Measurements from ENCODE around the gene MLLT10.
A peak's percentile ranks its signal among the peaks of the same experiment; 100 is the strongest.

MLLT10 gene

DNA sequence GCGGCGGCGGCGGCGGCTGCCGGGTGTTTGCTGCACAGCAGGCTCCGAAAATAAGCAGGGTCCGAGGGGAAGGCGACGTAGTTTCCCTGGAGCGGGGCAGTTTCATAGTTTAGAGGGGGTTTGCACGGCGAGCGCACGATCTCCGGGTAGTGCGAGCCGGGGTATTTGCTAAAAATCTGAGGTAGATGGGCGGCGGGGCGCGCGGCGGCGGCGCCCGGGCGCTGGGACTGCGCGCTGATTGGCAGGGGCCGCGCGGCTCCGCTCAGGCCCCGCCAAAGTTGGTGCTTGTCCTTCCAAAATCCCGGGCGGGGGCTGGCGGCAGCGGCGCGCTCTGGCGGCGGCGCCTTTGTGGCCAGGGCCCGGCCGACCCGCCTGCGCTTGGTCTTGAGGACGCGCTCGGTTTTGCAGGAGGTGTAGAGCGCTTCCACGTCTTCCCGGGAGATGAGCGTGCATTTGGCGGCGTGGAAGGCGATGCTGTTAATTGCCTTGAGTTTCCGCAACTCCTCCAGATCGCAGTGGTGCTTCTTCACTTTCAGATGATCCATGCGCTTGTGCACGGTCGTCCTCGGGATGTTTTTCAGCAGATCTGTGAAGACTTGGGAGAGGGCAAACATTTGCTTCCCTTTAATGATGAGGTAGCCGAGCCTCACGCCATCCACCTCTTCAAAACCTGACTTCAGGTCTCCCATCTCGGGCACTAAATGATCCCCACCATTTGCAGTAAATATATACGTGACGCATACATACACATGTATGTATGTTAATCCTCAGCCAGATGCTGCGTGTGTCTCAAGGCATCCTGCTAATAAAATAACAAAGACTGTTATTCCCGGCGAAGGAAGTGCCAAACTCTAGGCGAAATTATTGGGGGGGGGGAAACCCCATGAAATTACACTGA is 16.6 kb upstream of the MLLT10 start:
- peak; percentile 34 to 55 for DNase-seq

DNA sequence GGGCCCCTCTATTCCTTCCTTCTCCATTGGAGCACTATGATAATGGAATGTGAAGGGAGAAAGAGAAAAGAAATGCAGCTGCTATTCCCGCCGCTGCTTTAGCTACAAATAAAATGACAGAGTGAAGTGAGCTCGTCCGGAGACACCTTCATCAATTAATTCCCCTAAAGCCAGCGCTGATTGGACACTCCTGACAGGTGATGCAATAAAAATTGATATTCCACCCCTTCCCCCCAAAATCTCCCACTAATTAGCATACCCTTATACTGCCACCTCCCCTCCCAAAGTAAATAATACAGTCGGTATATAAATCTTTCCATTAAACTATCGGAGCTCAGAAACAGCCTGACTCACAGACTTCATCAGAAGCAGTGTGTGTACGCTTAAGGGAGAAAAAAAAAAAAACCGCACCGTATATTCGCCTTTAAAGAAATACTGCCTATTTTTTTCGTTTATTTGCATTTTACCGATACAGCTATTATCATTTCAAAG is 15.8 kb upstream of the MLLT10 start:
- DNase-seq: peak; percentile 67 to 86

DNA sequence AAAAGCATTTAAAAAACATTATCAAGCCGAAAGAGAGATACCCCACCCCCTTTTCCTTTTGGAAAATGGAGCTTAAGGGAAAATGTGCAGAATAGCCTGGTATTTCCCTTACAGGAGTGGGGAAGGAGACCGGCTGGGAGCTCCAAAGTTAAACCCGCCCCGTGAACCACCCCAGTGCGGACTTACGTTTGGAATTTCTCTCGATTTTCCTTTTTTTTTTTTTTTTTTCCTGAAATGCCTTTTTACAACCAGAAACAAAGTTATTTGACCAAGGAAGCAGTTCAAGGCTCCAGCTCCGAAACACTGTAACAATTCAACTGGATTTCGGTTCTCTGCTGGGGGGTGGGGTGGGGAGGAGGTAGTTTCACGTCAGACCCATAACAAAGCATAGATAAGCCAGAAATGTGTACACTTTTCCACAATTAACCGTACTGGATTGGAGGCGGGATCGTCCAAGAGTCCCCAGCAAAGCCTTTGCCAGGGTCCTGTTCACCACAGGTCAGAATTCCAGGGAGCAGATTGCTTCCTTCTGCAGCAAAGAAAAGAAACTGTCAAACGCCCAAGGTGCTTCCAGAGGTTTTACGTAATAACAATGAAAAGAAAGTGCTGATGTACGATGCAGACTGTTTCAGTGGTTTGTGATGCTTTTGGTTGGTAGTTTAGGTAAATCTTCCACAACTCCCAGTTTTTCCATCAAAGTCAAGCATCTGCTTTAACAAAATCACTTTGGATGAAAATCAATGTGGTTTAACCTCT is 15.2 kb upstream of the MLLT10 start:
- peak in 1 of 2 experiments; percentile 40 for DNase-seq

DNA sequence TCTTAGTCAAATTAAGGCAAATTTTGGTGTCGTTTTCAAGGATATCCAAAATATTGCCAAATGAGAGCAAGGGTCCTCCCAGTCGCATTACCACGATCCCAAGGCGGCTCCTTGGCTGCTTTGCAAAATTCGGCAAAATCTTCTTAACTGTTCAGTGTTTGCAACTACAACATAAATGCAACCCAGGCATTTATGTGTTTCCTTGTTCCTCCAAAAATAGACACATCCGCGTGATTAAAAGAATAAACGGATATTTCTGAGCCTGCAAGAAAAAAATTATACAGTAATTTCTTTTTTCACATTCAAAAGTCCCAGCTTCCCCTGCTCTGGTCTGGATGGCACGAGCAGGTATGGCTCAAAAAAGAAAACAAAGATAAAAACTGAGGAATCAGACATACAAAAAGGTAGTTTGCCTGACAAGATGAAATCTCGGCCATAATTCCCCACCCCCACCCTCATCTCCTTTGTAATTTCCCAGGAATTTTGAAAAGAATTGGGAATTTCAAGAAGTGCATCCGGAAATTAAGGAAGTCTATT is 14.6 kb upstream of the MLLT10 start:
- no peak for DNase-seq

DNA sequence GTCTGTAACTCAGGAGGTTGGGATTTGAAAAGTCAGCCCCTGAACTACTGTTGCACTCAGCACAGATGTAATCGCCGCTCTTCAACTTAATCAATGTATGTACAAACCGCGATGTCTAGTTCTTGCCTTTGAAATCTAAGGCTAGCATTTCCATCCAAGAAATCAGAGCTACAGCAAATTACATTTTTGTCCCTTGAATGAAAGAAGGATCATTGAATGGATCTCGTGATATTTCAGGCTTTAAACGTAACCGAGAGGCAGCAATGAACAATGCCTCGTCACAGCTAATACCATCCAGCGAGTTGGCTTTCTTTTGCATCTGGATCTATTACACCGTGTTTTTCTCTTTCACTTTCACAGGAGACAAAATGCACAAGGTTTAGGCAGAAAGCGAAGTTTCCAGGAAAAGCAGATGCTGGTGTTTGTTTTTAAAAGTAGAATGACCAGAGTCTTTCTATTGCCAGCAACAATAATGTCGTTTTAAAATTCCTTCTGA is 14.0 kb upstream of the MLLT10 start:
- peak in 1 of 2 experiments; percentile 53 for DNase-seq

DNA sequence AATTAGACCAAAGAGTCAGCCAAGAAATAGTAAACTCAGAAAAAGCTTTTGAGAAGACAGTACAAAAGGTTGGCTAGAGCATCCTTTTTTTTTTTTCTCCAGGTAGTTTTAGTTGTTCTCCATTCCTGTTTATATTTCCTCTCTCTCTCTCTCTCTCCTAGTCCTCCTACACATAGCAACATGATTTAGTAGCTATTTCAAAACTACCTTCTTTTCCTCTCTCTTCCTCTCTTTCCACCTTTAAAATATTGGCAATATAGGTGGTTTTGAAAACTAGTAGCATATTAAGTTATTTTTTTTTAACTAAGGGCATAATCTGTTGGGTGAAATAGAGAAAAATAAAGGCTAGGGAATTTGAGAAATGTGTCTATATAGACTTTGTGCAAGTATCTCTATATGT is 13.5 kb upstream of the MLLT10 start:
- no peak for DNase-seq

DNA sequence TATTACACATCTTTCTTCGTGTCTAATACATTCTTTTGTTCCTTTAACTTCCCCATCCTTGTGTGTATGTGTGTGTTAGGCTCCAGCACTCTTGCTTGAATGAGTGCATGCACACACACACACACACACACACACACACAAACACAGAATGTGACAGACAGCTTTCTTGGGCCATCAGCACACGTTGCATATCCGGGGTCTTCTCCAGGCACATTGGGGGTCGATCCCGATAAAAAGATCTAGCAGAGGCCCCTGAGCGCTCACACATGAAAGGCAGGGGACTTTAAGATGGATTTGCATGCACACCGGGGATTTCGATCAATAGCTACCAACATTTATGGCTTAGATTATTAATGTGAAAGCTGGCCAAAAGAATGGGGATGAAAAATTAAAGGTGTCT is 13.1 kb upstream of the MLLT10 start:
- no peak for DNase-seq

DNA sequence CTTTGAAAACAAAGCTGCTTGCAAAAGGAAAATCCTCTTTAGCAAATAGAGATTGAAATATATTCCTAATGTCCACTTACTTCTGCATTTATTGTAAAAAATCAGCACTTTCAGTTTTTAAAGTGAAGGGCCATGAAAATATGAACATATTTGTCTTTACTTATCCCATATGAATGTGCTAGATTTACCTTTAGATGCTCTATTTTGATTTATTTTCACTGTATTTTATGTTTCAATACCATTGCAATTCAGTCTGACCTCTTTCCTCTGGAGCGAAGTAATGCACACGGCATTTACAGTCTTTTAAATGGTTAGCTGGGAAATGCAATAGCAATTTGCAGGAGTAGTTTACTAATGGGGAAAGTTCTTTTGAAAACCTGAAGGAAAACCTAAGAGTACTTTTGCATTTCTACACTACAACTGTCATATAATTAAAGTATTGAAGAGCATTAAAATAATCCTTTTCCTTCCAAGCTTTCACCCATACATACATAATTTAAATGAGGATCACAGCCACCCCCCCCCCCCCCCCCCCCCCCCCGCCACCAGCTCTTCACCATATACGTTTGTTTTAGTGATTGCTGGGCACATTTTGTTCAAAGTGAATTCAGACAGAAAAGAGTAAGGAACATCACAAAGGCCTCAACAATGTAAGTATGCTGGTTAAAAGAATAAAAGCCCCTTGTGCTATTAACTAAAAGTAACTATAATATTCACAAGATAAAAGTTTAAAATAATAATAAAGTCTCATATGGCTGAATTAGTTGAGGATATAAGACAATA is 12.1 kb upstream of the MLLT10 start:
- DNase-seq: no peak

DNA sequence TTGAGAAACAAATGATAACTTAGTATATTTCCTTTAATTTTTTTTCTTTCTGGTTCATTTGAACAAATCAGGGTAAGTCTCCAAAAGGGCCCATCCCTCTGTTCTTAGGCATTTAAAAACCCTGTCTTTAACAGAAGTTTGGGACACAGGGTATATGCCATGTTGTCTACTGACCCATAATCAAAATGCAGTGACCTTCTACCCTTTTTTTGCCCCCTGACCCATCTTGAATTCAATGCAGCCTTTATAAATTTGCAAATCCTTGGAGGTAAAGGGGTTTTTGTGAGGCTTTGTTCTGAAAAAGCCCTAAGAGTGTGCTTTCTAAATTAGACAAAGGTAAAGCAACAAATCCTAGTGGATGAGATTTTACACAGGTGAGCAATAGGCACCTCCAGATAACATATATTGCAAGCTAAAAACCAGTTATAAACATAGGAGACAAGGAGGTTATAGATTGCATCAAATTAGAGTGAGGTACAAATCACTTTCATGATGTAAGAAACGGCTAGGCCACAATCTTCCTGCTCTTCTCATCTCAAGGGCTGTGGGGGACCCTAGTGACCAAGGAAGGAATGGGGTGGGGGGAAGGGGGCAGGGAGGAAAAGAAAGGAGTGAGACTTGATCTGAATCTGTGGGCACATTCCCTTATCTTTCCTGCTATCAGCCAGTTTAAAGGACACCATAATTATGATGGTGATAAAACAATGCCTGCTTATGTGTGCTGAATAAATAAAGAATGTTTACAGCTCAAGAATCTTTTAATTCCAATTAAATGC is 11.2 kb upstream of the MLLT10 start:
- DNase-seq: no peak

DNA sequence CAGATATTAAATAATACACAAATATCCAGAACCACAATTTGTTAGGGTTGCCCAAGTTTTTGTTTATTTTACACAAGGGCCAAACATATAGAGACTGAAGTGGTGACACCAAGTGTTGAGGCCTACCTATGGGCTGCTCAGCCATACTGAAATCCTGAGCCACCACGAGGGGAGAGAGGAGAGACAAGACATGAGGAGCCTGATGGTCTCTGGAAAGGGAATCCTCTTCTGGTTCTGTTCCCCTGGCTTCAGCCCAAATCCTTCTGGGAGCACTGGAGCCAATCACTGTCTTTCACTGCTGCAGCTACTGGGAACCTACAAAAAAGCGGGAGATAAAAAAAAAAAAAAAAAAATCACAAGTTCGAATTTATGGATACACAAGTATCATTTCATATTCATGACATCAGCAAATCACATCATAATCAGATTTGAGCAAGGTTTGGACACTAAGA is 10.4 kb upstream of the MLLT10 start:
- peak in 1 of 2 experiments; percentile 50 for DNase-seq

DNA sequence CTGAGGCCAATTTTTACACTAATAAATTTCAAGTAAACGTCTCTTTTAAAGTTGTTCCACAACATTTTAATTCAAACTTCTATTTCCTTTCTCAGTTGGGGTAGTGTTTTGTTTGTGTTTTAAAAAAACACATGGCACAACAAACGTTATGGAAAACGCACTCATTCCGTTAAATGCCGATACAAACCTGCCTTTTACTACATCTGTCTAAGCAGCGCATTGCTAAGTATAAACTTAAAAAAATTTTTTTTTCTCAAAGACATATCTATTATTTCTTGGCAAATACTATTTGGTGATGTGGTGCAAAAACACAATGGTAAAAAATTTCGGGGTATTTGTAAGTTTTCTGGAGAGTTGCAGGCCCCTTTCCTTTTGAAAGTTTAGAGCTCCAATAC is 9.9 kb upstream of the MLLT10 start:
- no peak for DNase-seq

DNA sequence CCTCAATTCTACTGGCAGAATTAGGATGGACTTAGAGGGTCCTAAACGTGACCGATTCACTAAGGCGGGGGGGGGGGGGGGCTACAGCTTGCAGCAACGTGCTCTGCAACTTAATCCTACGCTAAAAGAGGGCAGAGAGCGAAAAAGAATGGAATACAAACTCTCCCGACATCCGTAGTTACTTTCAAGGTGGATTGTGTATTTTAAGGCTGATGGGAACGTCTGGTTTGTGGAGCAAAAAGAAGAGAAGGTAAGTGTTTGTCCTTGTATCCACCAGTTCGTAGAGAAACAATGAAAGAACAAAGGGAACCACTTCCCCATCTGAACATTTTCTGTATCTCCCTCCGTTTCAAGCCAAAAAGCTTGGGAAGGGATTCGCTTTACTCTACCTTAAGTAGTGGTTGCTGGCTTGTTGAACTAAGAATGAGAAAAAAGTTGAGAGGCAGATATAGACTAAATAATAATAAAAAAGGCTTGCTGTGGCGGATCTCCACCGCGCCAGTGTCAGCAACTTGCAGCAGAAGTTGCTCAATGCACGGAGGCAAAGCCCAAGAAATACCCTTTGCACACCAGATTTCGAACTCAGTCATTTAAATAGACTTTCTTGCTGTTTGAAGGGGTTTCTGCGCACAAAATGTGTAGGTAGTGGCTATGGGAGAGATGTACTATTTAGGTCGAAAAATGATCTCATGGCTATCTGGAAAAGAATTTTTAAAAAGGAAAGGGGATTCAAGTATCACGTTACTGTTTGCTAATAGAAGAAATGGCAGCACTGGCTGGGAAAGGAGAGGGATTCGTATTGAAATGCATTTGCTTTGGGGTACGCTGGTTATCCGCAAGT is 9.3 kb upstream of the MLLT10 start:
- peak in 1 of 2 experiments; percentile 25 for DNase-seq

DNA sequence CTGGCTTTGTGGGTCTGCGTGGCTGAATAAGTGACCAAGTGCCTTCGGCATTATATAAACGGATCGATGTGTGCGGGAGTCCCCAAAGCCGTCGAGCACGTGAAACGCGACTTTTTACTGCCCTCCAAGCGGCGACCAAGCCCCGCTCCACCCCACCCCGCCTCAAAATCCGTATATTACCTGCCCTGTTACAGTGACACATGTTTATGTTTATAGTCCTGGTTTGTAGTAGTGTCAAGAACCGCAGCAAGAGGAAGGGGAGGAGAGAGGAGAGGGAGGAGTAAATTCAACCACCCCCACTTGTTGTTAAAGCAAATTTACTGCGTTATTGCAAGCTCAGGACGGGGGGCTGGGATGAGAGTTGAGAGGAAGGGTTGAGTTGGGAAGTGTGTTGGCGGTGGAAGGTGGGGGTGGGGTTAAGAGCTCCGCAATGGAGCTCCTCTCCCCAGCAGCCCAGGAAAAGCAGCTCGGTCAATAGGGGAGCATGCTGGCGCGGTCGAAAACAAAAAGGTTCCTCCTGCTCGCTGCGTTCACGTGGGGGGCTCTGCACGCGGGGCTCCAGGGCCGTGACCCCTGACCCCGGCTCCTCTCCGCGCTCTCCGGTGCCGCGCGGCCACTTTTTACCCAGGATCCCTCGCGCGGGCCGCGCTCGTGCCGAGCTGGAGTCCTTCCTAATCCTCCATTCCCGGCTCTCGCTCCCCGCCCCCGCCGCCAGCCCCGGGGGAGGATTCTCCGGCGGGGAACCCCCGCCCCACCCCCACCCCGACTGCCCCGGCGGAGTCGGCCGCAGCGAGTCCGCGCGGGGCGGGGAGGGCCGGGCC is 8.5 kb upstream of the MLLT10 start, which contains the start of gene SKIDA1:
Gene SKIDA1, minus strand, starts transcription at position 316 of the 821 bp plus-strand sequence. CDS start 7,860 bp downstream, outside the sequence.
- DNase-seq: peak; percentile 84 to 92

DNA sequence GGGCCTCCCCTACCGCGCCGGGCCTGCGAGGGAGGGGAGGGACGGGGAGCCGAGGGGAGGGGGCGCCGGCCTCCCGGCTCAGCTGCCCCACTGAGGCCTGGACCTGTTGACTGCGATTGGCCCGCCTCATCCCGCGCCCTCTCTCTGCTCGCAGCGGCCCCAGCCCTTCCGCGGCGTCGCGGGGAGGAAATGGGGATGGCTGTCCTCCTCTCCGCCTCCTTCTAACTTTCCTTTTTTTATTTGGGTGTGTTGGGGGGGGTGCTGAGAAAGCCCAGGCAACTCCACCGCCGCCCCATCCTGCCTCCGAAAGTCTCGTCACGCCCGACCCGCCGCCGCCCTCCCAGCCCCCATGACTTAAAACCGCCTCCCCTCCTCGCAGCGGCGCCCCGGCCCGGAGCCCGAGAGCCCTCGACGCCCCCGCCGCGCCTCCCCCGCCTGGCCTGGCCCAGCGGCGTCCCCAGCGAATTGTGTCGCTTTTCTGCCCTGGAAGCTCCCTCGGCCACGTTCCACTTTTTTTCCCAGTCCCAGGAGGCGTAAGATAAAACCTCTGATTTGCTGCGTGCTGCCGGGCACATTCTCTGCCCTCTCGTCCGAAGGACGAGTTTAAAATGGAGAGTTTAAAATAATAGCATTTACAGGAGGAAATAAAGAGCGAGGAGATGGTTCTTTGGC is 7.7 kb upstream of the MLLT10 start:
- peak; percentile 80 to 92 for DNase-seq

DNA sequence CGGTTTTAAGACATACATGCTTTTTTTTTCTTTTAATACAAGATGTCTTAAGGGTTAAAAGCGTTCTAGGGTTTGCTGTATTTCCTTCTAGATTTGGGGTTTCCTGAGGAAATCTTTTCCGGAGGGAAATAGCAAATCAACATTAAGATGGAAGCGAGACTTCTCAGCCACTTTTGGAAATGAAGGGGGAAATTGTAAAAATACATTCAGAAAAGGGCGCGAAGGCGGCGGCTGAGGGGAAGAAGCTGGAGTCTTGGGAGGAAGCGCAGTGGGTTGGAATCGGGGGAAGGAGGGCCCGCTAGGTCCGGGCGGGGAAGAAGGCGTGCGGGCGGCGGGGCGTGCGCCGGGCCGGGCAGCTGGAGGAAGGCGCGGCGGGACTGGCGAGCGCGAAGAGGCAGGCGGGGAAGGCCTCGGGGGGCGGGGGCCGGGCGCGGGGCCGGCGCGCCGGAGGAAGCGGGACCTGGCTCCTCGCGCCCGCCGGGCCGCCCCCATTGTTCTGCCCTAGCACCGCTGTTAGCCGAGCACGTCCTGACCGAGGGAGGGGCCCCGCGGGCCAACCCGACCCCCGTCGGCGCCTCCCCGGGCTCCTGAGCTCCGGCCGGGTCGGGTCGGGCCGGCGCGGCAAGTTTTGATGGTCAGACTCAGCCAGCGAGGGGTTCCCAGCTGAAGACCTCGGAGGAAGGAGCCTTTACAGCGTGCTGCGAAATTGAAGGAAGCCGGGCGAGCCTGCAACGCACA is 7.0 kb upstream of the MLLT10 start:
- DNase-seq: peak; percentile 55 to 64

DNA sequence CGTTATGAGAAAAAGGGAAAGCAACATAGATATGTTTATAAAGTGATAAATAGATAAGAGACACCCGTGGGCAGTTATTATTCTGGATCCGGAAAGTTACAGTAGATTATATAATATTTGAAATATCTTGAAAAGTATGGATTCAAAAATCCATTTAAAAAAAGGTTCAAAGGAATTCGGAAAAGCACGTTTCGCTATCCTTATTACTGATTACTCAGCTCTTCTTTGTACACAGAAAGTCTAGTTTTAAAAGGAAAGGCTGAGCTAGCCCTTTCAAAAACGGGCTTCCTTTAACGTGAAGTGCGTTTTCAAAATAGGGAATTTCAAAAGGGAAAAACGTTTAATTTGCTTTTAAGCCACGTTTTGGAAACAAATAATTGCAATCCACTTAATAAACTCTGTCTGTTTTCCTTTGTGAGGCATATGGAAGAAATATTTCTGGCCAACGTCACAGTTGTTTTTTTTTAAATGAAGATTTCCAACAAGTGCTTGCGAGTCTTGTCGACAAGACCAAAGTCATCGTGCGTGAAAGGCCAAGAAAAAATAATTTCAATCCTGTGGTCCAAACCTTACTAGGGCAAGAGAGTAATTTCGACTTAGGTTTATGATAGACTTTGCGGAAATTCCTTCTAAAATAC is 6.3 kb upstream of the MLLT10 start:
- no peak for DNase-seq

DNA sequence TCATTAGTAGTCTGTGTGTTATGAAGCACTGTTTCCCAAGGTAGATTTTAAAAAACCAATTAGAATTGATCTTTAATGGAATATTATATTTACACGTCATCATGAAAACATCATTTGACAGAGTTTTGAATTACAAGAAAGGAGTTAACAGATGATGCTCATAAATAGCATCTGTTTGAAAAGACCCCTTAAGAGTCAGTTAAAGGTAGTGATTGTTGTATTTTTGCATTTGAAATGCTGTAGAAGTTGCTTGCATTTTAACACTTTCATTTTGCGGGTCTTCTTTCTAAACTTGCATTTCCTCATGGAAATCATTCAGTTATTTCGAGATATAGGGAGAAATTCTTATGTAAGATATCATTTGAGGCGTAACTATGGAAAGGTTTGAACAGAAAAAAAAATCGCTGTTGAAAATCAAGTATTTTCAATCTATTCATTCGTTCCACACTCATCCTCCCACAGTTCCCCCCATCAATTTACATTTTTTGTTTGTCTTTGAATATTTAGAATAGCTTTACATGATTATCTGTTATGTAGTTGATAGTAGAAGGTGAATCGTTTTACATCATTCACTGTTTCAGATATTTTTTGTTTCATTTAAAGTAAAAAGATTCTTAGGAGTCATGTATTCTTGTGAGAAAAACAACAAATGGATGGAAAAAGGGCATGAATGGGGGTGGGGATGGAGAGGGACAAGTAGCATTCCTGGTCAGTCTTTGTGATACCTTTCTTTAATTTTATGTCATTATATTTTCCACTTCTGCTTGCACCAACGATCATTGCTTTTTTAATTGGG is 5.6 kb upstream of the MLLT10 start:
- peak in 1 of 2 experiments; percentile 22 for DNase-seq
